ENCODE measurements around the gene CFAP299.

- TF ChIP-seq POLR2A (IDR thresholded peaks at IDR 0.05): no peak
- no peak for TF ChIP-seq CTCF (IDR thresholded peaks at IDR 0.05)
- no peak for TF ChIP-seq EP300 (IDR thresholded peaks at IDR 0.05)
- peak in 1 of 4 donors; percentile 20 for TF ChIP-seq POLR2AphosphoS5 (IDR thresholded peaks at IDR 0.05)
Measured at GRCh38 chr4:80540785-80541469, 205.4 kb downstream of the CFAP299 start.
